Smooth muscle cell (in vitro differentiated cells): ENCODE measurements around the gene AMBP. TPM values are rescaled to one million over a fixed set of nuclear protein-coding genes. Genes with fewer than 3 reads are reported as not detected.

Experiments used
- DNase-seq: peaks from one replicate; lab custom pipeline; 2025; ENCODE audit not compliant: unreplicated experiment; lab: John Stamatoyannopoulos, UW
- H2AFZ ChIP-seq: fragments of 200-600 bp; sonication (generic); 2 replicates; pipeline ENCODE4 v1.6.0; 2016; ENCODE audit warnings: antibody characterized with exemption, low read depth, mild to moderate bottlenecking
- H3F3A ChIP-seq: fragments of 200-600 bp; sonication (generic); 2 replicates; pipeline ENCODE4 v1.6.0; 2017; ENCODE audit warnings: antibody characterized with exemption, low read depth
- H3K27ac ChIP-seq: fragments of 200-600 bp; sonication (generic); 2 replicates; pipeline ENCODE4 v1.5.1; 2016; ENCODE audit warnings: low read depth, mild to moderate bottlenecking
- H3K27me3 ChIP-seq: fragments of 200-600 bp; sonication (generic); 2 replicates; pipeline ENCODE4 v1.6.1; 2016; ENCODE audit warnings: low read depth, mild to moderate bottlenecking
- H3K36me3 ChIP-seq: fragments of 200-600 bp; sonication (generic); 2 replicates; pipeline ENCODE4 v1.5.1; 2016; ENCODE audit warnings: low read depth
- H3K4me1 ChIP-seq: fragments of 200-600 bp; sonication (generic); 2 replicates; pipeline ENCODE4 v1.5.1; 2016; ENCODE audit warnings: low read depth
- H3K4me2 ChIP-seq: fragments of 200-600 bp; sonication (generic); 2 replicates; pipeline ENCODE4 v1.6.0; 2016; ENCODE audit warnings: mild to moderate bottlenecking
- H3K4me3 ChIP-seq: fragments of 200-600 bp; sonication (generic); 2 replicates; pipeline ENCODE4 v1.5.1; 2016; ENCODE audit warnings: mild to moderate bottlenecking
- H3K79me2 ChIP-seq: fragments of 200-600 bp; sonication (generic); 2 replicates; pipeline ENCODE4 v1.6.0; 2016; ENCODE audit warnings: low read depth, mild to moderate bottlenecking
- H3K9ac ChIP-seq: fragments of 200-600 bp; sonication (generic); 2 replicates; pipeline ENCODE4 v1.6.0; 2016; ENCODE audit warnings: low read depth
- H3K9me3 ChIP-seq: fragments of 200-600 bp; sonication (generic); replicated peaks from 2 replicates; pipeline ENCODE4 v1.5.1; 2016; ENCODE audit warnings: low read depth
- H4K20me1 ChIP-seq: fragments of 200-600 bp; sonication (generic); 2 replicates; pipeline ENCODE4 v1.6.0; 2016; ENCODE audit warnings: low read depth
- CTCF ChIP-seq: fragments of 200-600 bp; sonication (generic); IDR thresholded peaks from 2 replicates; pipeline ENCODE4 v1.5.1; 2017; ENCODE audit warnings: borderline replicate concordance, mild to moderate bottlenecking, antibody characterized with exemption; ENCODE audit not compliant: insufficient read depth, poor library complexity, severe bottlenecking
- WGBS: methylation state at CpG from one replicate; pipeline ENCODE4 v1.1.7; 2016; ENCODE audit warnings: low lambda C conversion rate; 5-methylcytosine and 5-hydroxymethylcytosine counted together
- polyA plus RNA-seq: library from polyadenylated mRNA; unstranded; fragments of >200 nt; fragmentation: Nextera tagmentation; extraction: Ambion mirVana; gene quantifications from 2 replicates; pipeline ENCODE4 v1.2.1, GENCODE V29; 2016
- total RNA-seq: library from RNA; depleted of rRNA; stranded (reverse); fragments of >200 nt; gene quantifications from 2 replicates; pipeline ENCODE4 v1.2.3, GENCODE V29; 2014

The AMBP gene
- total and polyA plus RNA-seq, 2 experiments from 2014 or later: 0.35 TPM; not detected in 1

- no peaks in the 10 kb centered on the region for H3K9me3 ChIP-seq
- no peaks in the 10 kb centered on the region for H3F3A ChIP-seq
- no peak overlapping the region for H3K4me2 ChIP-seq
- H3K79me2 ChIP-seq: no peaks in the 10 kb centered on the region
- H4K20me1 ChIP-seq: no peaks in the 10 kb centered on the region
- DNase-seq: no peak
- H3K4me1 ChIP-seq: no peaks in the 10 kb centered on the region
- TF ChIP-seq CTCF: no peak
- 95% methylated on average over 8 of the region's 8 CpGs for WGBS
- H3K36me3 ChIP-seq: peaks cover 4% of the 10 kb centered on the region
- H3K27ac ChIP-seq: no peak overlapping the region
- H3K27me3 ChIP-seq: no peaks in the 10 kb centered on the region
- no peak overlapping the region for H3K4me3 ChIP-seq
- no peak overlapping the region for H2AFZ ChIP-seq
- H3K9ac ChIP-seq: no peak overlapping the region
Measured at GRCh38 chr9:114053246-114054005, 24.7 kb downstream of the AMBP start.

DNA sequence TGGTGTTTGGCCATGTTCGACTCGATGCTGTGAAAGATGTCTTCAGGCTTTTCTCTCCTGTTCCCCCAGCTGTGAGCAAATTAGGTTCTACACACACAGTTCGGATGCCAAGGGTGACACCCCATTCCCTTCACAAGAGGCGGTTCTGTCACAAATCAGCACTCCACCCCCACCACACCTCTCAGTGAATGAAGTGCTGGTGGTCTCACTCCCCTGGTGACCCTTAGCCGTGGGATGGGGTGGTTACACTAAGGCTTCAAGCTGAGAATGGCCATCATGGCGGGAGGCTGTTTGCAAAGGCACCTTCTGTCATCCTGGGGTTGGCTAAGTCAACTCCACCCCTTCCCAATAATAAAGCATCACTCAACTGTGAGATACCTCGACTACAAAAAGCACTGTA is 26.4 kb downstream of the AMBP start:
- no peak for TF ChIP-seq CTCF
- no peak overlapping the region for H2AFZ ChIP-seq
- no peaks in the 10 kb centered on the region for H3K79me2 ChIP-seq
- H3K9me3 ChIP-seq: no peaks in the 10 kb centered on the region
- H3K27me3 ChIP-seq: no peaks in the 10 kb centered on the region
- H3K4me2 ChIP-seq: no peak overlapping the region
- H3F3A ChIP-seq: no peaks in the 10 kb centered on the region
- H3K4me3 ChIP-seq: no peak overlapping the region
- H4K20me1 ChIP-seq: peaks cover 7% of the 10 kb centered on the region
- WGBS: 83% methylated on average over 7 of the region's 7 CpGs
- DNase-seq: no peak
- H3K27ac ChIP-seq: no peak overlapping the region
- H3K36me3 ChIP-seq: peaks cover 4% of the 10 kb centered on the region
- no peaks in the 10 kb centered on the region for H3K4me1 ChIP-seq
- H3K9ac ChIP-seq: no peak overlapping the region

DNA sequence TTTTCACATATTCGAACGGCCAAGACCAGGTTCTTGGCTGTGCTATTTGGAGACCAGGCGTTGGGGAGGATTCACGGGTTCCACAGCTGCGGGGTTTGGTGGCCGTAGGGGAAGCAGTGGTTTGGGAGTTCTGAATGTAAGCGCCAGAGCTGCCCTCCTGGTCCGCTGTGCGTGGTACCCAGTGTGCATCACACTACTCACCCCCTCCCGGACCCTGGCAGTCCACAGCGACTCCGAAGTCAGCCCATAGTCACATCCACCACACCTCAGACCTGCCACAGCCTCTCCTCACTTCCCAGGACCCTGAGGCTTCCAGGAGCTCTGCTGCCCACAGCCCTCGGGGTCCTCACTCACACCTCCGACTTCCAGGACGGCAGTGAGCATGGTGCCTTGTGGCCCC is 26.8 kb downstream of the AMBP start:
- Histone ChIP-seq H3K4me3 (no peak overlapping the region), H3K36me3 (peaks cover 4% of the 10 kb centered on the region), H3K4me2 (no peak overlapping the region), H2AFZ (no peak overlapping the region), H4K20me1 (peaks cover 11% of the 10 kb centered on the region), H3K4me1 (no peaks in the 10 kb centered on the region), H3F3A (no peaks in the 10 kb centered on the region), H3K27ac (no peak overlapping the region), H3K9ac (no peak overlapping the region), H3K9me3 (no peaks in the 10 kb centered on the region), H3K79me2 (no peaks in the 10 kb centered on the region), H3K27me3 (no peaks in the 10 kb centered on the region)
- WGBS: 98% methylated on average over 15 of the region's 15 CpGs
- no peak for DNase-seq
- no peak for TF ChIP-seq CTCF

GRCh38 chr9:114050646-114051045 is 27.5 kb downstream of the AMBP start:
- H3K79me2 ChIP-seq: no peaks in the 10 kb centered on the region
- no peak for DNase-seq
- no peak overlapping the region for H3K4me2 ChIP-seq
- no peaks in the 10 kb centered on the region for H3K9me3 ChIP-seq
- H3K27me3 ChIP-seq: no peaks in the 10 kb centered on the region
- no peaks in the 10 kb centered on the region for H3F3A ChIP-seq
- H3K9ac ChIP-seq: no peak overlapping the region
- 92% methylated on average over 6 of the region's 6 CpGs for WGBS
- no peak overlapping the region for H3K27ac ChIP-seq
- no peak overlapping the region for H3K4me3 ChIP-seq
- TF ChIP-seq CTCF: no peak
- peaks cover 4% of the 10 kb centered on the region for H3K36me3 ChIP-seq
- no peaks in the 10 kb centered on the region for H3K4me1 ChIP-seq
- H2AFZ ChIP-seq: no peak overlapping the region
- H4K20me1 ChIP-seq: peaks cover 14% of the 10 kb centered on the region
